GM08714 (cell line): ENCODE results near the gene BIN1.

ENCODE experiments used
- H3K4me3 ChIP-seq: fragments of 200-500 bp; sonication (Bioruptor generic); 2 replicates; pipeline ENCODE4 v1.5.1; 2014; ENCODE audit warnings: mild to moderate bottlenecking, low read length, inconsistent platforms
- ZNF274 ChIP-seq: IDR thresholded peaks from 2 replicates; pipeline ENCODE4 v1.6.1; 2012; ENCODE audit warnings: mild to moderate bottlenecking, low read depth, low read length

The BIN1 gene

DNA sequence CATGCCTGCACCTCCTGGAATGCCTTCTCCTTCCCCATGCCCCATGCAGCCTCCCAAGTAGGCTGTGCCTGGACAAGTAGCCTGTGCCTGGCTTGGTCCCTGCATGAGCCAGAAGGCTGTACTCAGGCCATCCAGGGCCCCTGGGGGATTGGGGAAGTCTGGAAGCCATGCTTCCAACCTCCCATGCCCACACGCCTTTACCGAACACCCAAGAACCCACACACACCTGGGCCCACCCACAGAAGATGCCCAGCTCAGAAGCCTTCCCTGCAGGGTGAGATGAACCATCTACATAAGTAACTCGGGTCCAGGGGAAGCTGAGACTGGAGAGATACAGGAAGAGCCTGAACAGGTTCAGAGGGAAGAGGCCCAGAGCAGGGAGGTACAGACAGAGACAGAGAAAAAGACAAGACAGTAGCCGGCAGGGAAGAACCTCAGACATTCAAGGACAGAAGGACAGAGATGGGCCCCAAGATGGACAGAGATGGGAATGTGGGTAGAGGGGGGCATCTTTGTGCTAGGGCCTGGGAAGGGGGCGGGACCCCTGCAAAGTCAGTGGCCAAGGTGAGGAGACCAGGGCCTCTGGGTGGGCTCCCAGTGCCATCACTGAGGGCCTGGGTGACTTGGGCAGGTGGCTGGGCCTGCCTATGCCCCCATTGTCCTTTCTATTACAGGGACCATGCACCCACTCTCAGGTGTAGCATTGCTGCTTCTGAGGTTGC is 4.3 kb downstream of the BIN1 start:
- TF ChIP-seq ZNF274, result no peak
- no peak overlapping the region for H3K4me3 ChIP-seq

GRCh38 chr2:127101756-127102477 is 5.0 kb downstream of the BIN1 start:
- no peak overlapping the region for H3K4me3 ChIP-seq
- no peak for TF ChIP-seq ZNF274

- TF ChIP-seq ZNF274, result no peak
- H3K4me3 ChIP-seq, result no peak overlapping the region
These were observed 5.8 kb downstream of the BIN1 start for GRCh38 chr2:127101048-127101611.

DNA sequence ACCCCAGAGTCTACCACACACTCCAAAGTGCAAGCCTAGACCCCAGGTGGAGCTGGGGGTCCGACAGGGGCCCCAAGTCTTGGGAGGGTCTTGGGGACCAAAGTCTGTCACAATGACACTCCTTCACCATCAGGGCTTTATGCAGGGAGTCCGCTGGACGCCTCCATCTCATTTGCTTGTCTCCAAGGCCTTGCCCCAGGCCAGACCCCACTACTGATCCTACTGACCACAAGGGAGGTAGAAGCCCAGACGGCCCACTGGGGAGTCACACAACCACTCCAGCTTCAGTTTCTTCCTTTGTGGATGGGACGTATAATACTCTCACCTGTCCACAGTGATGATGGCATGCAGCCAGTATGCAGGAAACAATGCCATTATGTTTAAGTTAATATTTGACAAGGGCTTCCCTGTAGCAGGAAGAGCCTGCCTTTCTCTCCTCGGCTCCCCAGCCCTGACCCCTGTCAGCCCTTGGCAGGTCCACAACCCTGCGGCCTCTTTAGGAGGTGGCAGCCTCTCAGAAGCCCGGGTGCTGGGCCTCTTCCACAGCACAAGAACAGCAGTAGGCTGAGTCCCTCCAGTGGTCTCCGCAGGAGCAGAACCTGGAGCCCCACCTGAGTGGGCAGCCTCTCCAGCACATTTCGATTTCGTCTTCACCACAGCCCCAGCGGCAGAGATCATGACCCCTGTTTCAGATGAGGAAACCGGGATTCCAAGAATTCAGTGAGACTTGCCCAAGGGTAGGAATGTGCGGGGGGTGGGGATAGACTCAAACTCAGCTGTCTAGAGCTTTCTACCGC is 6.5 kb downstream of the BIN1 start:
- TF ChIP-seq ZNF274, result no peak
- H3K4me3 ChIP-seq, result no peak overlapping the region

DNA sequence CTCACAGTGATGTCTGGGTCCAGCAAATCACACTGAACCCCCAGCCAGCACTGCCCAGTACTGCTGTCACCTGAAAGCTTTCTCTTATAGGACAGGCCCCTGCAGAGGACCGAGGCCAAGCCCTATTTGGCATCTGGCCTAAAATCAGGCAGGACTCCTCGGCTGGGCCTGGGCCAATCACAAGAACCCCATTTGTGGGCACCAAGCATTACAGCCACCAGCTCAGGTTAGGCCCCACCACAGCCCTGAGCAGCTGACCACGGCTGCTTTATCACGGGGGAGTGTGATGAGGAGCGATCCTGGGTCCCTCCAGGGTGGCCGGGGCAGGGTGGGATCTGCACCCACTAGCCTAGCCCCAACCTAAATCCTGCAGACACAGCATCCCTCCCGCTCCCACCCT is 8.2 kb downstream of the BIN1 start:
- TF ChIP-seq ZNF274, result no peak
- no peak overlapping the region for H3K4me3 ChIP-seq

GRCh38 chr2:127097841-127098651 is 8.9 kb downstream of the BIN1 start:
- no peak for TF ChIP-seq ZNF274
- no peak overlapping the region for H3K4me3 ChIP-seq

- no peak for TF ChIP-seq ZNF274
- H3K4me3 ChIP-seq, result no peak overlapping the region
These were observed 9.5 kb downstream of the BIN1 start for GRCh38 chr2:127097471-127097765.

GRCh38 chr2:127096718-127097470 is 10.1 kb downstream of the BIN1 start:
- no peak for TF ChIP-seq ZNF274
- H3K4me3 ChIP-seq, result no peak overlapping the region

DNA sequence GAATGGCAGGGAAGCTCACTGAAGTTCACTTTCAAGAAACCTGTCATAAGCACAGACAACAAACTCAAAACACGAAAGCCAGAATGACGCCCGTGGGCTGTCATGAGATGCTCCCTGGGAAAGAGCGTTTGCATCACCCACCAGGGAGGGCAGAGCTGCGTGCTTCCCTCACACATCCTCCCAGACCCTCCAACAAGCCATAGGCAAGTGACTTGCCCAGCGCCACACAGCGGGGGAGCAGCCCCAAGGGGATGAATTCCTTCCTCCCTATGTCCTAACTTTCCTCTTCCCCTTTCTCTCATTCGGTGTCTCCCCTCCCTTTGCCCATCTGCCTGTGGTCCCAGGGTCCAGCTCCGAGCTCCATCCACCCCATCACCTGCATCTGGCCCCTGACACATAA is 10.7 kb downstream of the BIN1 start:
- TF ChIP-seq ZNF274, result no peak
- no peak overlapping the region for H3K4me3 ChIP-seq

GRCh38 chr2:127095784-127096183 is 11.2 kb downstream of the BIN1 start:
- TF ChIP-seq ZNF274, result no peak
- no peak overlapping the region for H3K4me3 ChIP-seq

- no peak for TF ChIP-seq ZNF274
- H3K4me3 ChIP-seq, result no peak overlapping the region
These were observed 11.7 kb downstream of the BIN1 start for GRCh38 chr2:127095367-127095641.

GRCh38 chr2:127094509-127095366 is 12.2 kb downstream of the BIN1 start:
- TF ChIP-seq ZNF274, result no peak
- H3K4me3 ChIP-seq, result no peak overlapping the region

GRCh38 chr2:127093648-127094210 is 13.2 kb downstream of the BIN1 start:
- H3K4me3 ChIP-seq, result no peak overlapping the region; the same call in 1 of the 2 replicates
- TF ChIP-seq ZNF274, result no peak
